Pancreas (tissue), 10 donors: ENCODE data around the gene MEGF6. TPM values are rescaled to one million over a fixed set of nuclear protein-coding genes. Genes with fewer than 3 reads are reported as not detected.
A peak's percentile ranks its signal among the peaks of the same experiment; 100 is the strongest.

ENCODE experiments used
- ATAC-seq, 4 donors: fragments of 200-7000 bp; cut with Tn5 transposase; one replicate each; pipeline versions ENCODE4 v1.8.0 to v1.9.1; 2020; ENCODE audit warnings: mild to moderate bottlenecking in 4 of 4, moderate library complexity in 4 of 4
- DNase-seq, 6 donors: peaks; one replicate each; pipeline ENCODE4 v3.0.0-alpha.2; 2020
- FAIRE-seq: peaks from 2 replicates; lab custom pipeline; 2012; peaks lifted over from hg19 to GRCh38; lab: Jason Lieb, UNC
- H3K27ac ChIP-seq, 4 donors: fragments of 200-600 bp; sonication (generic); 1 replicate in 3 of 4; 2 replicates in 1 of 4; pipeline versions ENCODE4 v1.5.0 to v1.8.0; 2020
- H3K27me3 ChIP-seq, 4 donors: fragments of 200-600 bp; one replicate each; pipeline ENCODE4 v1.8.0; 2021
- H3K36me3 ChIP-seq, 3 donors: fragments of 200-600 bp; sonication (generic) in 1 of 3; one replicate each; pipeline versions ENCODE4 v1.5.0 to v1.8.0; 2020 to 2021
- H3K4me1 ChIP-seq, 3 donors: fragments of 200-600 bp; one replicate each; pipeline ENCODE4 v1.8.0; 2021
- H3K4me3 ChIP-seq, 4 donors: fragments of 200-600 bp; sonication (generic) in 2 of 4; one replicate each; pipeline versions ENCODE4 v1.5.0 to v1.8.0; 2020 to 2021
- H3K9me3 ChIP-seq, 4 donors: fragments of 200-600 bp; one replicate each; pipeline ENCODE4 v1.8.0; 2021
- WGBS, 2 donors: extraction: QIAGEN DNeasy Blood & Tissue Kit; methylation state at CpG; one replicate each; pipeline ENCODE4 v1.1.7; 2013; 5-methylcytosine and 5-hydroxymethylcytosine counted together
- intact Hi-C, 3 donors: fragments of 100-400 bp; cut with DNase I; formaldehyde crosslinking; loops; one replicate each; pipeline versions ENCODE4 v1.11.1 to v1.14.2; 2022
- polyA plus RNA-seq, 2 donors: library from polyadenylated mRNA; stranded (reverse); fragments of 200-250 nt; gene quantifications; one replicate each; pipeline ENCODE4 v1.2.3, GENCODE V29; 2013
- total RNA-seq, 6 donors: library from RNA; stranded (reverse); fragmentation: NEBNext Ultra II Directional in 4 of 6; extraction: Animal tissue kit (Norgen Biotek cat#: 25700) in 4 of 6; gene quantifications; one replicate each; pipeline versions ENCODE4 v1.2.1 to v1.2.4, GENCODE V29; 2021 to 2023
- TF ChIP-seq, protein P1 (sequence below), 4 donors: fragments of 200-600 bp; sonication (generic) in 3 of 4; IDR thresholded peaks; one replicate each; pipeline versions ENCODE4 v1.5.0 to v1.8.0; 2021; ENCODE audit warnings: antibody characterized with exemption in 4 of 4
- donor health status: healthy with polysubstance abuse.
- donor health status: DM: no; HTN: no; CAD: no; lungs with moderate emphysema.
- donor health status: DM: no; HTN: no; CAD: no.
- donor health status: control.
- donor health status: control.
- donor health status: Bipolar disorder and iron deficiency.
- donor health status: DM: yes; HTN: yes; CAD: no.
- donor health status: DM: no; HTN: no; CAD: no.
- donor health status: DM: no; HTN: no; CAD: no.
- donor health status: DM: yes; HTN: yes; CAD: no.

The MEGF6 gene
- total and polyA plus RNA-seq, 8 donors, result 2.6 to 20.0 (median 8.4) TPM

DNA sequence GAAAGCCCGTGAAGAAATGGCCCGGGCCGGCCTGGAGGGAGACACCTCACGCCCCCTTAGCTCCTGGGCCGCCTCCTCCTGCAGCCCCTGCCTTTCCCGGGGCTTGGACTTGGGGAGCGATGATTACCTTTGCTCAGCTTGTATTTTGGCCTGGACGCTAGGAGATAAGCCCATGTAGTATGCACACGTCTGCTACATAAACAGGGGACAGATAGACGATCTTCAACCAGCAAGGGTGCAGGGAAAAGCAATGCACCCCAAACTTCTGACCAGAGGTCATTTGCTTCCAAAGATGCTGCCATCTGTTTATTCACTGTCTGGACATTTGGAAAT, 41.9 kb upstream of the MEGF6 start:
- TF ChIP-seq, protein P1, sequence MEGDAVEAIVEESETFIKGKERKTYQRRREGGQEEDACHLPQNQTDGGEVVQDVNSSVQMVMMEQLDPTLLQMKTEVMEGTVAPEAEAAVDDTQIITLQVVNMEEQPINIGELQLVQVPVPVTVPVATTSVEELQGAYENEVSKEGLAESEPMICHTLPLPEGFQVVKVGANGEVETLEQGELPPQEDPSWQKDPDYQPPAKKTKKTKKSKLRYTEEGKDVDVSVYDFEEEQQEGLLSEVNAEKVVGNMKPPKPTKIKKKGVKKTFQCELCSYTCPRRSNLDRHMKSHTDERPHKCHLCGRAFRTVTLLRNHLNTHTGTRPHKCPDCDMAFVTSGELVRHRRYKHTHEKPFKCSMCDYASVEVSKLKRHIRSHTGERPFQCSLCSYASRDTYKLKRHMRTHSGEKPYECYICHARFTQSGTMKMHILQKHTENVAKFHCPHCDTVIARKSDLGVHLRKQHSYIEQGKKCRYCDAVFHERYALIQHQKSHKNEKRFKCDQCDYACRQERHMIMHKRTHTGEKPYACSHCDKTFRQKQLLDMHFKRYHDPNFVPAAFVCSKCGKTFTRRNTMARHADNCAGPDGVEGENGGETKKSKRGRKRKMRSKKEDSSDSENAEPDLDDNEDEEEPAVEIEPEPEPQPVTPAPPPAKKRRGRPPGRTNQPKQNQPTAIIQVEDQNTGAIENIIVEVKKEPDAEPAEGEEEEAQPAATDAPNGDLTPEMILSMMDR (IDR thresholded peaks at IDR 0.05), result no peak
- Histone ChIP-seq H3K36me3 (no peaks in the 10 kb centered on the region), H3K27me3 (peaks cover 8 to 23% (median 15%) of the 10 kb centered on the region in 4 donors), H3K27ac (no peak overlapping the region), H3K4me1 (peaks cover 6 to 20% (median 6%) of the 10 kb centered on the region in 3 donors), H3K9me3 (no peaks in the 10 kb centered on the region), H3K4me3 (no peak overlapping the region)
- 36 to 41% methylated on average over 10 of the region's 10 CpGs for WGBS, 2 donors
- DNase-seq, result no peak
- intact Hi-C loops, result no loop called here
- no peak for FAIRE-seq
- ATAC-seq, result no peak

DNA sequence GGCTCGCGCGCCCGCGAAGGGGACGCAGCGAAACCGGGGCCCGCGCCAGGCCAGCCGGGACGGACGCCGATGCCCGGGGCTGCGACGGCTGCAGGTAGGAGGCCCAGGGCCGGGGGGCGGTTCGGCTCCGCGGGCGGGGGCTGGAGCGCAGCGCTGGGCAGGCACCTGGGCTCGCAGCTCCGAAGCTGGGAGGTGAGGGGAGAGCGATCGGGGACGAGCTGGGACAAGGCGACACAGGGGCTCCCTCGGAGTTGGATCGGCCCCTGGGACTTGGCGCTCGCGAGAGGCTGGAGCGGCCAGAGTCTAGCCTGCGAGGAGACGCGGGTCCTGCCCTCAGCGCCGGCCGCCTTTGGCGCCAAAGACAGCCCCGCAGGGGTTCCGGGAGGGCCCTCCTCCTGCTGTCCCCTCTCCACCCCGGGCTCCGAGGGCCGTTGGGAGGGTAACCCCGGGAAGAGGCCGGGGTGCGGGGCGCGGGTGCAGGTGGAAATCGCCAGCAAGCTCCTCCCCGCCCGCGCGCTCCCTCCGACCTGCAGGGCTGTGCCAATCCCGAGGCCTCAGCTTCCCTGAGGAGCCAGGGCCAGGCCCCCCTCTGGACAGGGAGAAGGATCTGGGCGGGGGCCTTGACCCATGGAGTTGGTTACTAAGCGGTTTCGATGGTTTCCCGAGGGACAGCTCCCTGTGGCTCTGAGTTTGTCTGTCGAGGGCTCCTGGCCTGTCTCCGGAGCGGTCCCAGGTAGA, 41.4 kb upstream of the MEGF6 start:
- peaks cover 6 to 20% (median 6%) of the 10 kb centered on the region in 3 donors for H3K4me1 ChIP-seq
- ATAC-seq, result no peak

DNA sequence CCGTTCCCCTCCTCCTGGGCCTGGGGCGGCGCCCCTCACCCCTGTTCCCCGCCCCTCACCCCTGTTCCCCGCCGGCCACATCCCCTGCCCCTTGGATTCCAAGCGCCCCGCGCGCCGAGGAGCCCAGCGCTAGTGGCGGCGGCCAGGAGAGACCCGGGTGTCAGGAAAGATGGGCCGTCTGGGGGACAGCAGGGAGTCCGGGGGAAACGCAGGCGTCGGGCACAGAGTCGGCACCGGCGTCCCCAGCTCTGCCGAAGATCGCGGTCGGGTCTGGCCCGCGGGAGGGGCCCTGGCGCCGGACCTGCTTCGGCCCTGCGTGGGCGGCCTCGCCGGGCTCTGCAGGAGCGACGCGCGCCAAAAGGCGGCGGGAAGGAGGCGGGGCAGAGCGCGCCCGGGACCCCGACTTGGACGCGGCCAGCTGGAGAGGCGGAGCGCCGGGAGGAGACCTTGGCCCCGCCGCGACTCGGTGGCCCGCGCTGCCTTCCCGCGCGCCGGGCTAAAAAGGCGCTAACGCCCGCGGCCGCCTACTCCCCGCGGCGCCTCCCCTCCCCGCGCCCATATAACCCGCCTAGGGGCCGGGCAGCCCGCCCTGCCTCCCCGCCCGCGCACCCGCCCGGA, 40.7 kb upstream of the MEGF6 start, which contains the start of gene TP73:
Gene TP73 (plus strand): TSS at position 587 of the 618 bp plus-strand sequence. CDS start 29,850 bp downstream, outside the sequence.
- ATAC-seq (peak in 2 of 4 donors; percentile 2 to 15), DNase-seq (peak in 3 of 6 donors; percentile 41 to 78 (median 64)), FAIRE-seq (no peak)
- H3K36me3 ChIP-seq, result no peaks in the 10 kb centered on the region
- H3K4me1 ChIP-seq, result peaks cover 6 to 20% (median 6%) of the 10 kb centered on the region in 3 donors
- no peak within 1 kb of the TSS for H3K27ac ChIP-seq
- no peaks in the 10 kb centered on the region for H3K9me3 ChIP-seq
- WGBS, 2 donors, result 1 to 2% methylated on average over 45 to 80 of the region's 80 CpGs
- intact Hi-C loops, result no loop called here
- TF ChIP-seq, protein P1 (IDR thresholded peaks at IDR 0.05), result no peak
- peaks cover 8 to 23% (median 15%) of the 10 kb centered on the region in 4 donors for H3K27me3 ChIP-seq
- peak within 1 kb of the TSS in 3 of 4 donors; percentile 7 to 42 (median 31) for H3K4me3 ChIP-seq

More for the DNA sequence above, 41.4 kb upstream of the MEGF6 start:
- 8 to 14% methylated on average over 54 to 68 of the region's 68 CpGs for WGBS, 2 donors
- intact Hi-C loops, result no loop called here
- peak overlapping the region in 3 of 4 donors; percentile 7 to 42 (median 31) for H3K4me3 ChIP-seq
- H3K27ac ChIP-seq, result no peak overlapping the region
- peak in 3 of 6 donors; percentile 34 to 80 (median 69) for DNase-seq
- H3K36me3 ChIP-seq, result no peaks in the 10 kb centered on the region
- TF ChIP-seq, protein P1 (IDR thresholded peaks at IDR 0.05), result no peak
- no peak for FAIRE-seq
- peaks cover 8 to 23% (median 15%) of the 10 kb centered on the region in 4 donors for H3K27me3 ChIP-seq
- no peaks in the 10 kb centered on the region for H3K9me3 ChIP-seq

DNA sequence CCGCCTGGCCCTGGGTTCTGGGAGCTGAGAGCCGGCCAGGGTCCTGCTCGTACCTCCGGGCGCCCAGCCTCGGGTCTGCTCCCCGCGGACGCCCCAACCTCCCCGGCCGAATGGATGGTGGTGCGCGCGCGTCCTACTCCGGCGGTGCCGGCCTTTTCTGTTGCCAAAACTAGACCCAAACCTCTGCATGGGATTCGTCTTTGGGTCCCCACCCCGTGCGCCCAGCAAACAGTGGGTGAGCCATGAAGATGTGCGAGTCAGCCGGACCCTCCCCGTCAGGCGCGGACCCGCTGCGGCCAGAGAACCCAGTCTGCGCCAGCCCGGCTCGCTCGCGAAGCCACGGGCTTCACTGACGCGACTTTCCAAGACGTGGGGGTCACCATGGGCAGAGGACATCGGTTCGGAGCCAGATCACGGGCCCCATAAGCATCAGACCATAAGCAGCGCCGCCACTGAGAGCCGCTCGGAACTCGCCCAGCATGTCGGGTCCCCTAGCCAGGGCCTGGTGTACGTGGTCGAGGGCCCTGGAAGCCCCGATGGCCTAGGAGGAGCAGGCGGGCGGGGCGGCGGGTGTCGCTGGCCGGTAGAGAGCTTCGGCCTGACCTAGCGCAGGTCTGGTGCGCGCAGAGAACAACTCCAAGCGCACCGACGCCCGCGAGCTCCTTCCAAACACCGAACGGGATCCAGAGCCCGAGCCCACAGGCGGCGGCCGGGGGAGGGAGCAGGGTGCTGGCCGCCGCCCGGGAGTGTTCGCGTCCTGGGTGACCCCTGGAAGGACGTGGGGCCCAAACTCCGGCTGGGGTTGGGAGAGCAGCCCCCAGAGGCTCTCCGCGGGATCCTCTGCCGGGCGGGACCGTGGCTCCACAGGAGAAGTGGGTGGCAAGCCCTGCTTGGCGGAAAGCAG, 40.0 kb upstream of the MEGF6 start:
- whole genome bisulfite sequencing, 2 donors, result 9 to 10% methylated on average over 62 to 83 of the region's 83 CpGs
- Histone ChIP-seq H3K4me3 (peak overlapping the region in 2 of 4 donors; percentile 31 to 42), H3K27me3 (peaks cover 8 to 23% (median 15%) of the 10 kb centered on the region in 4 donors), H3K4me1 (peaks cover 6 to 20% (median 6%) of the 10 kb centered on the region in 3 donors), H3K9me3 (no peaks in the 10 kb centered on the region), H3K36me3 (no peaks in the 10 kb centered on the region), H3K27ac (no peak overlapping the region)
- TF ChIP-seq, protein P1 (IDR thresholded peaks at IDR 0.05), result no peak
- DNase-seq, result peak in 2 of 6 donors; percentile 33 to 78
- intact Hi-C loops, result no loop called here
- FAIRE-seq, result no peak
- ATAC-seq, result no peak
